Esophagus (tissue), 2 donors: ENCODE data around the gene CLDN10. TPM values are rescaled to one million over a fixed set of nuclear protein-coding genes. Genes with fewer than 3 reads are reported as not detected.
"Not testable (repeated sequence)": the region's sequence is repeated elsewhere in the genome, so short reads cannot be mapped to it uniquely, and the experiment has no call there.

Experiments
- H3K27ac ChIP-seq, 2 donors: one replicate each; pipeline ENCODE4 v1.5.1; 2013; ENCODE audit warnings: low read depth in 2 of 2, mild to moderate bottlenecking in 2 of 2, inconsistent platforms in 1 of 2, low read length in 1 of 2, moderate library complexity in 1 of 2
- H3K27me3 ChIP-seq, 2 donors: one replicate each; pipeline ENCODE4 v1.6.1; 2013; ENCODE audit warnings: low read length in 2 of 2, control low read depth in 1 of 2, mild to moderate bottlenecking in 1 of 2; ENCODE audit not compliant: insufficient read depth in 2 of 2, control insufficient read depth in 1 of 2
- H3K36me3 ChIP-seq, 2 donors: one replicate each; pipeline ENCODE4 v1.6.1; 2013; ENCODE audit warnings: low read length in 1 of 2; ENCODE audit not compliant: control insufficient read depth in 2 of 2, insufficient read depth in 2 of 2
- H3K4me1 ChIP-seq, 2 donors: one replicate each; pipeline ENCODE4 v1.6.1; 2013; ENCODE audit warnings: low read length in 1 of 2; ENCODE audit not compliant: control insufficient read depth in 2 of 2, insufficient read depth in 2 of 2
- H3K4me3 ChIP-seq, 2 donors: one replicate each; pipeline ENCODE4 v1.5.1; 2013; ENCODE audit warnings: low read length in 2 of 2, mild to moderate bottlenecking in 2 of 2, low read depth in 1 of 2, moderate library complexity in 1 of 2
- H3K9me3 ChIP-seq, 2 donors: one replicate each; pipeline ENCODE4 v1.6.1; 2013; ENCODE audit warnings: mild to moderate bottlenecking in 2 of 2, low read depth in 1 of 2, low read length in 1 of 2, moderate library complexity in 1 of 2; ENCODE audit not compliant: control insufficient read depth in 2 of 2, insufficient read depth in 1 of 2
- WGBS, 2 donors: extraction: QIAGEN DNeasy Blood & Tissue Kit; methylation state at CpG; one replicate each; pipeline ENCODE4 v1.1.7; 2013; 5-methylcytosine and 5-hydroxymethylcytosine counted together
- polyA plus RNA-seq, 2 donors: library from polyadenylated mRNA; stranded (reverse); fragments of 200-250 nt; gene quantifications; one replicate each; pipeline ENCODE4 v1.2.3, GENCODE V29; 2013
- donor health status: healthy with polysubstance abuse.
- donor health status: Bipolar disorder and iron deficiency.

Gene CLDN10
- polyA plus RNA-seq, 2 donors, result 2.5 to 3.9 TPM

DNA sequence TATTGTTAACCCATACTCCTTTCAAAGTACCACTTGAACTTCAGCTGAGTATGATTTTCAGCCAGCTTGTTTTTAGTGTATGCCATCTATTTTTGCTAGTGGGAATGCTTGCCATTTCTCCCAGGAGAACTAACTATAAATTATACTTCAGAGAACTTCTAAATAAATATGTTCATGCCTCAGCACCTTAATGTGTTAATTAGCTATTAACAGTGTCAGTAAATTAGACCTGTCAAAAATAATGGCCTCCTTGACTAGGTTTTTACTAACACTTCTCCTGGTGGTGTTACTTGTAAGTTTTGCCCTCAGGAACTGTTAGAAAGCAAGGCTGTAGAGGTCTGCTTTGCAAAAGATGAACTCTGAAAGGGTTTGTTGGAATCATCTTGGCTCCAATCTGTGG lies 4.5 kb downstream of the CLDN10 start:
- Histone ChIP-seq H3K27me3 (peaks cover 0 to 9% of the 10 kb centered on the region in 2 donors), H3K36me3 (no peaks in the 10 kb centered on the region)

DNA sequence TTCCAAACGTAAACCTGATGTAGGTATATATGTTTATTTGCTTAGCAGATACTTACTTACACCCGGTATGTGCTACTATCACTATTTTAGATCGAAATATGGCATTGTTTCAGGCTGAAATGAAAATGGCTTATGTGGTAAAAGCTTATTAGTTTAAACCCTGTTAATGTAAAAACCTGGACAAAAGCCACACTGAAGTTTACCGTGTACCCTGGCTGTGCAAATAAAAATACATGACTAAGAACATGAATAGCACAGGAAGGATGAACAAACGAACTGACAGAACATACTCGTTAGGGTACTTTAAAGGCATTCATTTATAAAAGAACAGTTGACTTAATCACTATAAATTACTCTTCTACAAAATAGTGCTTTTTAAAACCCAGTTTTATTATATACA lies 6.6 kb downstream of the CLDN10 start:
- WGBS, 2 donors, result 48 to 52% methylated on average over 6 of the region's 6 CpGs
- no peak overlapping the region for H3K4me3 ChIP-seq
- no peaks in the 10 kb centered on the region for H3K27me3 ChIP-seq
- H3K27ac ChIP-seq, result no peak overlapping the region
- no peaks in the 10 kb centered on the region for H3K4me1 ChIP-seq
- no peaks in the 10 kb centered on the region for H3K9me3 ChIP-seq
- H3K36me3 ChIP-seq, result no peaks in the 10 kb centered on the region

More for the DNA sequence above, 4.5 kb downstream of the CLDN10 start:
- no peak overlapping the region for H3K27ac ChIP-seq
- no peaks in the 10 kb centered on the region for H3K9me3 ChIP-seq
- H3K4me3 ChIP-seq, result no peak overlapping the region
- H3K4me1 ChIP-seq, result peaks cover 0 to 6% of the 10 kb centered on the region in 2 donors

DNA sequence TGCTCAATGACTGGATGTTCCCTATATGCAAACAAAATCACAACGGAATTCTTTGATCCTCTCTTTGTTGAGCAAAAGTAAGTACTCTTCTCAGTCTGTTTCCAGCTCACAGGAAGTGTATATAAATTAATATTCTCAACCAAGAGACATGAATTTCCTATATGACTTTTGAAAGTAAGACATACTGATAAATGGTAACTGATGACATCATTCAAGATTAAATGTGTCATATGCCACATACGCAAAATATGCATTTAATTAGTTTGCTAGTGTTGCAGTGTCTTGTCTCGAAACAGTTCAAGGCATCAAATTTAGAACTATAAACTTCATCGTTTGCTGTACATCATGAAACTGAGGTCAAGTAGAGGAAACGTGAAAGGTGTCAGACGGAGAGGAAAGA lies 7.9 kb downstream of the CLDN10 start:
- WGBS, 2 donors, result 79 to 80% methylated on average over 6 of the region's 6 CpGs
- H3K27ac ChIP-seq, result no peak overlapping the region
- H3K4me1 ChIP-seq, result no peaks in the 10 kb centered on the region
- no peak overlapping the region for H3K4me3 ChIP-seq
- H3K27me3 ChIP-seq, result no peaks in the 10 kb centered on the region
- no peaks in the 10 kb centered on the region for H3K9me3 ChIP-seq
- no peaks in the 10 kb centered on the region for H3K36me3 ChIP-seq

DNA sequence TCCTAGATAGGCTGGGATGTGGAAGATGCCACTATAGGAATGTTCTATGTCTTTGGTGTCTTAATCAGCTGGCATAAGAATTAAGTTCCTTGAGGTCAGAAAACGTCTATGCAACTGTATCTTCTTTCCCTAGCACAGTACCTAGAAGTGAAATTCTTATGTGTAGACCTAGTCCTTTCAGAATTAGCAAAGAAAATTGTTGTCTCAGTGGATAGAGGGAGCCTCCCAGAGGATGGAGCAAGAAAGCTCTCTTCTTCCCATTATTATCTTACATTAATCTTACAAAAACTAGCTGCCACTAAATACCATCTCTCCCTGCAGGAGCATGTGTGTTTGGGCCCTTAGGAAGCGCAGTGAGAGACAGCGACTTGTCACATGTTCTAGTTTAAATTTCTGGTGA lies 11.6 kb downstream of the CLDN10 start:
- H3K27ac ChIP-seq, result no peak overlapping the region
- H3K4me1 ChIP-seq, result no peaks in the 10 kb centered on the region
- H3K9me3 ChIP-seq, result no peaks in the 10 kb centered on the region
- 74% methylated on average over 3 of the region's 3 CpGs for WGBS, 2 donors
- H3K27me3 ChIP-seq, result no peaks in the 10 kb centered on the region
- no peaks in the 10 kb centered on the region for H3K36me3 ChIP-seq
- no peak overlapping the region for H3K4me3 ChIP-seq

DNA sequence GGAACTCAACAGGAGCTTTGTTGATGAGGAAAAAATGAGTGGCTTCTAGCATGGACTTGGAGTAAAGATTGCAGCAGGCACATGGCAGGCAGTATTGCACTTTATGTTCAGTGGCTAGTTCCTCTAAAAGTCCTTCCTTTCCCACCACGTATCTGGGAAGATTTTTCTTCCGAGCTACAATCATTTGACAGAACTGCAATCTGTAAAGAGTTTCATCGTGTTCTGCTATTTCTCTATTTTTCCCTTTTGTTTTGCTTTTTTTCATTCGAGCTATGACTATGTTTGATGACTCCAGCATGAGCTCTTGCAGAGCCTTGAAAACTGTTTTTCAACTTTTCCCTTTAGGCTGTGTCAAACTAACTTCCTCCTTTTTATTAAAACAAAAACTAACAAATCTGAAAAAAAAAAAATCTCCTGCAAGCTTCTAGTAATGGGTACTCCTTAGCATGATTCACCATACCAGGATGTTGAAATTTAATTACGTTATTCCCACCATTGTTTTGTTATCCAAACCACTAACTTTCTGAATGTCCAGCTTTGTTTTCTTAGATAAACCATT lies 12.3 kb downstream of the CLDN10 start:
- 31 to 38% methylated on average over 5 of the region's 5 CpGs for WGBS, 2 donors
- no peaks in the 10 kb centered on the region for H3K27me3 ChIP-seq
- no peaks in the 10 kb centered on the region for H3K4me1 ChIP-seq
- no peak overlapping the region for H3K4me3 ChIP-seq
- no peak overlapping the region for H3K27ac ChIP-seq
- H3K36me3 ChIP-seq, result no peaks in the 10 kb centered on the region
- H3K9me3 ChIP-seq, result no peaks in the 10 kb centered on the region

DNA sequence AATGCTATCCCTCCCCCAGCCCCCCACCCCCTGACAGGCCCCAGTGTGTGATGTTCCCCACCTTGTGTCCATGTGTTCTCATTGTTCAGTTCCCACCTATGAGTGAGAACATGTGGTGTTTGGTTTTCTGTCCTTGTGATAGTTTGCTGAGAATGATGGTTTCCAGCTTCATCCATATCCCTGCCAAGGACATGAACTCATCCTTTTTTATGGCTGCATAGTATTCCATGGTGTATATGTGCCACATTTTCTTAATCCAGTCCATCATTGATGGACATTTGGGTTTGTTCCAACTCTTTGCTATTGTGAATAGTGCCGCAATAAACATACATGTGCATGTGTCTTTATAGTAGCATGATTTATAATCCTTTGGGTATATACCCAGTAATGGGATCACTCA lies 13.2 kb downstream of the CLDN10 start:
- H3K27ac ChIP-seq, H3K4me3 ChIP-seq, H3K9me3 ChIP-seq, H3K27me3 ChIP-seq, H3K36me3 ChIP-seq, H3K4me1 ChIP-seq: not testable (repeated sequence)
- 100% methylated on average over 1 of the region's 1 CpG for WGBS, 2 donors

DNA sequence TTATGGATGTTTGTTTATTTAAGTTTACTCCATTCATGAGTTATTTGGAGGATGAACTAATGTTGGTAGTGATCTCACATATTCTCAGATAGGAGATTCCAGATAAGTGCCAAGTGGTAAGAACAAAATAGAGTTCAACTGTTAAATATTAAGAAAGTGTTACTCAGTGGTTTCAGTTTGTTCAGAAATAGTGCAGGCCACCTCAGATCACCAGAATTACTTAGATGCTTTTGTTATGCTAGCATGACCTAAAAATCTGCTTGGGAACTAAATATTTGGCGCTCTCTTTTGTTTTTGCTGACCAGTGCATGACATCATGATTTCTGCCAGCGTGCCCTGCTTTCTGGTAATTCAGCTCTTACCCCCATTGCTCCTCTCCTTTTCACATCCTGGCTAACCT lies 15.6 kb downstream of the CLDN10 start:
- H3K4me3 ChIP-seq, result no peak overlapping the region
- H3K9me3 ChIP-seq, result no peaks in the 10 kb centered on the region
- no peak overlapping the region for H3K27ac ChIP-seq
- no peaks in the 10 kb centered on the region for H3K27me3 ChIP-seq
- no peaks in the 10 kb centered on the region for H3K4me1 ChIP-seq
- 89 to 94% methylated on average over 2 of the region's 2 CpGs for WGBS, 2 donors
- H3K36me3 ChIP-seq, result no peaks in the 10 kb centered on the region

DNA sequence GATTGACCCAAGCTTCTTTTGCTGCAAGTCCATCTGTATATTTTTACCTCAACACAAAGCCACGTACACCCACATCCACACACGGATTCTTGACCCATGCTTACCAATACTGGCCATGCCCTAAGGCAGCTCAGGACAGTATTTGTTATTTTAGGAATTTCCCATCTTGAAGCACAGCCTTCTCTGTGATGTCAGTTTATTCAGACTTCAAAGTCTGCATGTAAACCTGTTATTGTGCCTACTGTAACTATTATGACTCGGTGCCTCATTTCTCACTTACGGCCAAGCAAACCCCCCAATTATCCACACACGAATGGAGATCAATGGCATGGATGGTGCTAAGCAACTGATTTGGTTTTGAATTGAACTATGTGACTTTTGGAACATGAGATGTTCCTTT lies 17.5 kb downstream of the CLDN10 start:
- 76 to 89% methylated on average over 5 of the region's 5 CpGs for WGBS, 2 donors
- no peaks in the 10 kb centered on the region for H3K9me3 ChIP-seq
- H3K4me3 ChIP-seq, result no peak overlapping the region
- H3K4me1 ChIP-seq, result no peaks in the 10 kb centered on the region
- H3K27ac ChIP-seq, result no peak overlapping the region
- H3K27me3 ChIP-seq, result no peaks in the 10 kb centered on the region
- no peaks in the 10 kb centered on the region for H3K36me3 ChIP-seq

DNA sequence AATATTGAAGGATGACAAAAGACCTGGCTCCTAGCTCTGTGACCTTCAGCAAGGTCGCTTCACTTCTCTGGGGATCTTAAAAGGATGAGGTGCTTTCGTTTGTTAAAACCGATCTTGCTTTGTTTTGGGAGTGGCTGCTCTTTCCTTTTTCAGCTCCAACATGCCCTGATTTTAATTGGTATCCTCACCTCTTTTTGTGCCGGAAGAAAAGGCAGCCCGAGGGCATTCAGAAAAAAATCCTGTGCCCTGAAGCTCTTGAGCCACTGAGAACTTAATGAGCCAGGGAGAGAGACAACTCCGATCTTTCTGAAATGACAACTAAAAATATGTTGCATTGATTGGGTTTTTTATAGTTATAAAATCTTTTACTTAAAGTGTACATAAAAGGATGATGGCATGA lies 19.4 kb downstream of the CLDN10 start:
- WGBS, 2 donors, result 52 to 68% methylated on average over 6 of the region's 6 CpGs
- no peaks in the 10 kb centered on the region for H3K27me3 ChIP-seq
- no peaks in the 10 kb centered on the region for H3K9me3 ChIP-seq
- no peaks in the 10 kb centered on the region for H3K36me3 ChIP-seq
- H3K4me3 ChIP-seq, result no peak overlapping the region
- no peak overlapping the region for H3K27ac ChIP-seq
- no peaks in the 10 kb centered on the region for H3K4me1 ChIP-seq

DNA sequence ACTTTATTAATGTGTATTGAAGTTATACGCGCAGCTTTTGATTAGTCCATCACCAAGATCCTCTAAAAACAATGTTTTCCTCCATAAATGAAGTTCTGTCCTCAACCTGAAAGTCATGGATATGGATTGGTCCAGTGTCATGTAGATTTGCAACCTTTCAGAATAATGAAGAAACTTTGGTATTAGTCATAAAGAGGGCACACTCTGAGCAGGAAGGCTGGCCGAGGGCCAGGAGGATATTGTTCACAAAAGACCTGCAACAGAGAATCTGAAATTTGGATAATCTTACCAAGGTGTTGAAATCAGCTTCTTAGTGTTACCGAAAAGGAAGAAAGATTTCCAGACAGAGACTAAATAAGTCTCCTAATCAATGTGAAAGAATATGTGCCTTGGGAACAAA lies 20.7 kb downstream of the CLDN10 start:
- Histone ChIP-seq H3K27ac (no peak overlapping the region), H3K27me3 (no peaks in the 10 kb centered on the region), H3K4me3 (no peak overlapping the region), H3K9me3 (no peaks in the 10 kb centered on the region), H3K36me3 (no peaks in the 10 kb centered on the region), H3K4me1 (no peaks in the 10 kb centered on the region)
- 68 to 78% methylated on average over 4 of the region's 4 CpGs for WGBS, 2 donors
